Muscle of arm (tissue), 12 donors: ENCODE data around the gene CD101. TPM values are rescaled to one million over a fixed set of nuclear protein-coding genes. Genes with fewer than 3 reads are reported as not detected.
A peak's percentile ranks its signal among the peaks of the same experiment; 100 is the strongest.

ENCODE experiments used
- DNase-seq: peaks from one replicate; pipeline ENCODE4 v3.0.0-alpha.2; 2013
- polyA plus RNA-seq, 12 donors: library from polyadenylated mRNA; unstranded; fragments of 120-200 nt; gene quantifications; one replicate each; pipeline ENCODE4 v1.2.1, GENCODE V29; 2013; ENCODE audit not compliant: insufficient read length in 12 of 12

The CD101 gene
- polyA plus RNA-seq, 12 donors: 3.2 to 31.0 (median 5.0) TPM; not detected in 1

DNA sequence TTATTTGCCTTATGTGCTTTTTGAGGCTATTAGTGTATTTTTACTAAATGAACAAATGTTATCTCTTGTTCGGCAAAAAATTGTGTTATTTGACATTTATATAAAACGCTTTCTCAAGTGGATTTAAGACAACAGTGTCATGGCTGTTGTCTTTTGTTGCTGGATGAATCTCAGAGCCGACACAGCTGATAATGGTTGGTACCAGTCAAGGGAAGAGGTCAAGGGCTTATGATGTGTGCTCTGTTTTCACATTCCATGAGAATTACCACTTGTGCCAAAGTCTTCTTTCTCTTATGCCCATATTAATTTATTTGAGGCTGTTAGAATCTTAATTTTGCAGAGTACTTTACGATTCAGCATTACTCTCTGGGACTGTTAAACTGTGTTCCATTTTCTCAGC lies 17.9 kb upstream of the CD101 start:
- DNase-seq: no peak

GRCh38 chr1:116984406-116985160 lies 17.0 kb upstream of the CD101 start:
- DNase-seq: no peak

DNA sequence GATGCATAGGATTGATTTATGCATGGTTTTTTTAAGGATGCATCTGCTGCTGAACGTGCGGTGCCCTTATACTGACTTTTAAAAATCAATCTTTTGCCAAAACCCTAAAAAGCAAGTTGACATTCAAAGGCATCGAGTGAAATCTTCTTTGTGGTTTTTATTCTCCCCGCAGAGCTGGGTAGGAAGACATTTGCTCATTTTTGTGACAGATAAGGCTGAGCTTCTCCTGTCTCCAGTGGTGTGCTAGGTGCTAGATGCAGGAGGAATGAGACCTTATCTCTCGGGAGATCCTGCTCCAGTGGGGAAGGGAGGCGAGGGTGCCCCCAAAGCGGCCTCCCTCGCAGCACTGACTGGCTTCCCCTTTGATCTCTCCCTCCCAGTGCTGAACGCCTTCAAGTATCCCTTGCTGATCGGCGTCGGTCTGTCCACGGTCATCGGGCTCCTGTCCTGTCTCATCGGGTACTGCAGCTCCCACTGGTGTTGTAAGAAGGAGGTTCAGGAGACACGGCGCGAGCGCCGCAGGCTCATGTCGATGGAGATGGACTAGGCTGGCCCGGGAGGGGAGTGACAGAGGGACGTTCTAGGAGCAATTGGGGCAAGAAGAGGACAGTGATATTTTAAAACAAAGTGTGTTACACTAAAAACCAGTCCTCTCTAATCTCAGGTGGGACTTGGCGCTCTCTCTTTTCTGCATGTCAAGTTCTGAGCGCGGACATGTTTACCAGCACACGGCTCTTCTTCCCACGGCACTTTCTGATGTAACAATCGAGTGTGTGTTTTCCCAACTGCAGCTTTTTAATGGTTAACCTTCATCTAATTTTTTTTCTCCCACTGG lies 14.9 kb upstream of the CD101 start:
- no peak for DNase-seq

GRCh38 chr1:116987256-116987555 lies 14.4 kb upstream of the CD101 start:
- DNase-seq: no peak

- DNase-seq: no peak
Measured at GRCh38 chr1:116988248-116988647, 13.3 kb upstream of the CD101 start.

DNA sequence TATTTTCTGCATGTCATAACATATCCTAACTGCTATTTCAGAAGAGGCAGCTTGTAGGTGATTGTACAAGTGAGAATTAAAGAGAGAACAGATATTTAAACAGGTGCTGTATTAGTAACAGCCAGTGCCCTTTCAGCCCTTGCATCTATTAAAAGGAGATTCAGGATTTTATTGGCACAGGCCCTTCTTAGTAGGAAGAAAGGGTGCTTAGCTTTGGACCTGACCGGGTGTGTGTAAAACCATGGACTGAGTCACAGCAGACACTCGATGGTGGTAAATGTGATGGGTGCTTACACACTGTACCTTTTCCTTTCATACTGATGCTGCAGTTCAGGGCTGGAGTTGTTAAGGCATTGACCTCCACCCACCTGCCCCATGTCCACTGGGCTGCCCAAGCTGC lies 12.7 kb upstream of the CD101 start:
- DNase-seq: no peak

DNA sequence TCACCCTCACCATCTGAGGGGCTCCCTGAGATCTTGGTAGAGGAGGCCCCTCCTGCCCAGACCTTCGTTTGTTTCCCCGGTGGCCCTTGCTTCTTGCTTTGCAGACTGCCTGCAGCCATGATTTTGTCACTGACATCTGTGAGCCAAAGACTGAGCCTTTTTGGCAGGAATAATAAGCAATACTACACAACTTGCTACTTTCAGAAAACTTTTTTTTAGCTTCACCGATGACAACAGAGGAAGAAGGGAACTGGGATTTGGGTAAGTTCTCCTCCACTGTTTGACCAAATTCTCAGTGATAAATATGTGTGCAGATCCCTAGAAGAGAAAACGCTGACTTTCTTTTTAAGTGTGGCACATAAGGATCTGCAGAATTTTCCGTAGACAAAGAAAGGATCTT lies 11.7 kb upstream of the CD101 start:
- DNase-seq: peak; percentile 71

- peak; percentile 84 for DNase-seq
Measured at GRCh38 chr1:116990612-116991151, 10.9 kb upstream of the CD101 start.

DNA sequence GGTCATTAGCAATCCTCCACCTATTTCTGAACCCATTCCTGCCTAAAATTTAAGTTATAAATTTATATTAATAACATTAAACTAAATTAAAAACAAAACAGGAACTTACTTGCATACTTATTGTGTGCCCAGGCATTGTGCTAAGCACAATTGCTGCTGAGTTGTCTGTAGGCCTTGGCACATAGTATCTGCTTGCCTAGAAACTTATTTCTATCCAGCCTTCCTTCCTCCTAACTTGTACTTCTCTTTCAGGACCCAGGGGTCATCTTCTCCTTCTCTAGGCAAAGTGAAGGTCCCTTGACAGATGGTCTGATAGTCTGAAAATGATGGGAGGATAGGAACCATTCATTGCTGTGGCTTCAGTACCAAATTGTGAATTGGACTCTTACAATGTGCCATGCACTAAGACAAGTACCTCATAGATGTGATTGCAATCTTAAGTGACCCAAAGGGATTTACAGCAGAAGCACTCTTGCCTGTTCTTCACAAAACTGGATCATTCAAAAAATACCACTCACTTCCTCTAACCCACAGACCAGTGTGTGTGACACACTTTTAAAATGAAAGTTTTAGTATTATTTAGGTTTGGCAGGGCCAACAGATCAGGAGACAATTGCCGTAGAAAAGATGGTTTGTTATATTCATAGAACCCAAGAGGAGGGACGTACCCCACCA lies 10.3 kb upstream of the CD101 start:
- DNase-seq: no peak

DNA sequence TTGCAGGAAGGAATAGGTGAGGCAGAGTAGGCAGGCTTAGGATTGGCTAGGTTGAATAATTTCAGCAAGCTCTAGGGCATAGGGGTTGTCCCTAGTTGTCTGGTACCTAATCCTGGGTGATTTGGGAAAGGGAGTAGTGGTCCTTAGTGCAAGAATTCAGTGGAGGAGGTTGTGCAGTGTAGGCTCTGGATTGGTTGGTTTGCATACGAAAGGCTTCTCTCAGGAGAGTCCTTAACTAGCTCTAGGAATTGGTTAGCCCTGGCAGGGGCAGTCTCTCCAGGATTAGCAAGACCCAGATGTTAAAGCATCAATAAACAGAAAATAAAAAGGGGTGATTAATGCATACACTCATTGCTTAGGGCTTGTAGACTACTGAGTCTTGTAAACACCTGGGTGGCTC lies 9.6 kb upstream of the CD101 start:
- no peak for DNase-seq

DNA sequence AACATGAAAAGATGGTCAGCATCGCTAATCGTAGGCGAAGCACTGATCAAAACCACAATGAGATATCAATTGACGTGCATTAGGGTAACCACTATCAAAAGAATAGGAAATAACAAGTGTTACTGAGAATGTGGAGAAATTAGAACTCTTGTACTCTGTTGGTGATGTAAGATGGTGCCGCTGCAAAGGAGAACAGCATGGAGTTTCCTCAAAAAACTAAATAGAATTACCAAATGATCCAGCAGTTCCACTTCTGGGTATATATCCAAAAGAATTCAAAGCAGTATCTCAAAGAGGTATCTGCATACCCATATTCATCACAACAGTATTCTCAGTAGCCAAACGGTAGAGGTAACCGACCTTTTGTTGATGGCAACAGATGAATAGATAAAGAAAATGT lies 8.3 kb upstream of the CD101 start:
- no peak for DNase-seq

DNA sequence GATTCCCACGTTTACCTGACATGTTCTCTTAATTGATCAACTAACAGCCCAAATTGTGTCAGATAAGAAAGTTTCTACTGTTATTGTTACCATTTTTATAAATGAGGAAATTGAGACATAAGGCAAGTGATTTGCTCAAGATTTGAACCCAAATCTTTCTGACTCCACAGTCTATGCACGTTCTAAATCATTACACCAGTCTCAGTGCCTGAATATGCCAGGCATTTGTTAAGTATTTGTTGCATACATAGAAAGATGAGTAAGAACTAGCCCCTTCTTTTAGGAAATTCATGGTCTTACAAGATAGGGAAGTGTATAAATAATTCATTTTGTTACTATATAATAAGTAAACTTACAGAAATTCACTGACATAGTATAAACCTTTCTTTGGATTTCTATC lies 7.1 kb upstream of the CD101 start:
- no peak for DNase-seq

GRCh38 chr1:116997066-116997465 lies 4.5 kb upstream of the CD101 start:
- no peak for DNase-seq

DNA sequence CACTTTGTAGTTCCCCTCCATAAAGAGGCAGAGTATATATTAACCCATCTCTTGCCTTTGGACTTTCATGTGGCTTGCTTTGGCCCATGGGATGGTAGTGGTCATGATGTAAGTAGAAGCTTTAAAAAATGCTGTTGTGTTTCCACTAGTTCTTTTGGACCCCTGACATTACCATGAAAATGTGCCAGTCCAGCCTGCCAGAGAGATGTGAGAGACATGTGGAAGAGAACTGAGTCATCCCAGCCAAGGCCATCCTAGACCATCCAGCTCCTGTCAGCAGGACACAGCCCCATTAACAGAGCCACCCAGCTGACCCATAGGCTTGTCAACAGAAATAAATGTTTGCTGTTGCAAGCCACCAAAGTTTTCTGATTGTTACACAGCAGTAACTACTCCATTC lies 3.9 kb upstream of the CD101 start:
- no peak for DNase-seq

DNA sequence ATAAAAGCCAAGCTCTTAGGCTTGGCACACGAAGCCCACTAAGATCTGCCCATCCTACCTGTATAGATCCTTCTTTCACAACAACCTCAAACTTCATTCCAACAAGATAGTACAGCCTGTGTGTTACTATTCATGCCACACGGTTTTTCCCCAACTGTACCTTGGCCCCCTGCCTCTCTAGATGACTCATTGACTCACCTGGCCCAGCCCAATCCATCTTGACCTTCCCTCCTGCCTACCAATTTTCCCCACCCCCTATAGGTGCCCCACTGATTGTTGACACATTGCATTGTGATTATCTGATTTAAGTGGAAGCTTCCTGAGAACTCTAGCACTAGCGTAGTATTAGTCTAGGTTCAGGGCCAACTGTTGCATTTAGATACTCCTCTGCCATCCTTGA lies 2.0 kb upstream of the CD101 start:
- no peak for DNase-seq

- no peak for DNase-seq
Measured at GRCh38 chr1:117000142-117000541, 1.4 kb upstream of the CD101 start.

DNA sequence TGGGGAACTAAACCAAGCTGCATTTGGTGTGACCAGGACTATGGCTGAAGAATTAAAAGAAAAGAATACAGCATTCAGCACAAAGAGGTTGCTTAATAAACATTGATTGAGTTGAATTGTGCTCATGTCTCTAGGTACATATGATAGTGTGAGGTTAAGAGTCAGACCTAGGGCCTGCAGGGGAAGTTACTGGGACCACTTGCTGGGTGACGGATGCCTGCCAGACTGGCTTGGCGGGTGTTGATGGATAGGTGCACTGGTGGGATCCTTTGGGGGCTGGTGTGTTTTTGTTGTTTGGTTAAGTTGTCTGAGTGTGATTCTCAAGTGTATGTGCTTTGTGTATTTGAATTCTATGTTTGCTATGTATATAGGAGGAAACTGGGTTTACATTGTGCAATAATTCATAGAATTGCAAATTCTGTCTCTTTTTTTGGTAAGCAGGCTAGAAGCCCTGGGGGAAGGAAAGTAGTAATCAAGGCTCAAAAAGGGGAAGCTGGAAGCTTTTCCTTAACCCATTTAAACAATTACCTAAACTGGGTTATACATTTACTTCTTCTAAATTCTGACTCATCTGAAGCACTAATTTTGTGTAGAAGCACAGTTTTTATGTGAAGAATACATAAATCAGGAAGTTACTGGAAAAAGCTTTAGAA lies 1.8 kb downstream of the CD101 start:
- DNase-seq: no peak

GRCh38 chr1:117007719-117008013 lies 6.1 kb downstream of the CD101 start:
- DNase-seq: no peak

DNA sequence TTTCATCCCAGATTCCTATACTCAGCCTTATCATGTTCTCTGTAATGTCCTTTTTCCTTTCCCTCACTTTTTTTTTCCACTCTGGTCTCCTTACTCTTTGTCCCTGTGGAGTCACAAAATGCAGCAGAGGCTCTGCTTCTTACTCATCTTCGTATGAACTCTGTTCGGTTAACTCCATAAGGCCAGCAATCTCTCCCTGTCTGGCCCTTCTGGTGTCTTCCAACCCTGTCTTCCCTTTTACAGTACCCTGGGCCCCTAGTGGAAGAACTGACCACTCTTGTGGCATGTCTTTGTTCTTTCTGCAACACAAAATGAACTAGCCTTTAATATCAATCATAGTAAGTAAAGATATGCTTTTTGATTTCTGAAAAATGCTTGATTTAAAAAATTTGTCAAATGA lies 7.1 kb downstream of the CD101 start:
- DNase-seq: no peak

DNA sequence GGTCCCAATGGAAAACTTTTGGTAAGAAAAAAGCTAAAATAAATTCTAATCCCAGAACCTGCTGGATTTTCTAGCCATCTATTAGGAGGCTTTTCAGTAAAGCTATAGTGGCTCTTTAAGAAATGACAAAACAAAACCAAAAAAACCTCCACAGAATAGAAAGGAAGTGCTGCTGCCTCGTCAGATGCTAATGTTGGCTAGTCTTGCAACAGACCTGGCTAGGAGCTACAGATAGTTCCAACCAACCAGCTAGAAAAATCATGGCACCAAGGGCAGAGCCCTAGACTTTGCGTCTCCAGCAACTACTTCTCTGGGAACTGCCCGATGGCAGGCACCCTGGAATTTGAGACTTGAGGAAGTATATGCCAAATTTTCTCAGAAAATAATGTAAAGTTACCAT lies 7.6 kb downstream of the CD101 start:
- no peak for DNase-seq

GRCh38 chr1:117010310-117010969 lies 8.9 kb downstream of the CD101 start:
- no peak for DNase-seq

GRCh38 chr1:117011334-117011733 lies 9.8 kb downstream of the CD101 start:
- DNase-seq: no peak
